Renal cortical epithelial cell (primary cell): ENCODE data around the gene DHRS1. TPM values are rescaled to one million over a fixed set of nuclear protein-coding genes. Genes with fewer than 3 reads are reported as not detected.
A peak's percentile ranks its signal among the peaks of the same experiment; 100 is the strongest.

Experiments used
- DNase-seq: peaks from one replicate; pipeline ENCODE4 v3.0.0-alpha.2; 2011; ENCODE audit warnings: low read depth
- total RNA-seq: library from RNA; depleted of rRNA; stranded (reverse); fragments of >200 nt; gene quantifications from 2 replicates; pipeline ENCODE4 v1.2.3, GENCODE V29; 2014

The DHRS1 gene
- total RNA-seq, 1 donor from 2014 or later = 18.3 TPM

DNA sequence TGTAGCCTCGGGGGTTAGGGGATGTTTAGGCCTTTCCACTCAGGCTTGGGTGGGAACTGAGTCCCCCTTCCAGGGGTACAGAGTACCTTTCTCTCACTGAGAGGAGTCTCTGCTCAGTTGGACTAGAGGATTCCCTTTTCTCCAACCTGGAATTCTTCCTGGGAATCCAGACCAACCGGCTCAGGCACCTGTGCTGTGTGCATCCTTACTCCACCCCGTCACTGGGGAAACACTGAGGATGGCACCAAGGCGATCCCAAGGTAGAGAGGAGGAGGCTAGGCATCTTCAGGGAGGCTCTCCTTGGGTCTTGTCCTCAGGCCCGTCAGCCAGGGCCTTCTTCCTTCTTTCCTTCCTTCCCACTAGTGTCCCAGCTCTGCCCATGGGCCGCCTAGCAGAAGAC, 35.7 kb downstream of the DHRS1 start:
- no peak for DNase-seq

DNA sequence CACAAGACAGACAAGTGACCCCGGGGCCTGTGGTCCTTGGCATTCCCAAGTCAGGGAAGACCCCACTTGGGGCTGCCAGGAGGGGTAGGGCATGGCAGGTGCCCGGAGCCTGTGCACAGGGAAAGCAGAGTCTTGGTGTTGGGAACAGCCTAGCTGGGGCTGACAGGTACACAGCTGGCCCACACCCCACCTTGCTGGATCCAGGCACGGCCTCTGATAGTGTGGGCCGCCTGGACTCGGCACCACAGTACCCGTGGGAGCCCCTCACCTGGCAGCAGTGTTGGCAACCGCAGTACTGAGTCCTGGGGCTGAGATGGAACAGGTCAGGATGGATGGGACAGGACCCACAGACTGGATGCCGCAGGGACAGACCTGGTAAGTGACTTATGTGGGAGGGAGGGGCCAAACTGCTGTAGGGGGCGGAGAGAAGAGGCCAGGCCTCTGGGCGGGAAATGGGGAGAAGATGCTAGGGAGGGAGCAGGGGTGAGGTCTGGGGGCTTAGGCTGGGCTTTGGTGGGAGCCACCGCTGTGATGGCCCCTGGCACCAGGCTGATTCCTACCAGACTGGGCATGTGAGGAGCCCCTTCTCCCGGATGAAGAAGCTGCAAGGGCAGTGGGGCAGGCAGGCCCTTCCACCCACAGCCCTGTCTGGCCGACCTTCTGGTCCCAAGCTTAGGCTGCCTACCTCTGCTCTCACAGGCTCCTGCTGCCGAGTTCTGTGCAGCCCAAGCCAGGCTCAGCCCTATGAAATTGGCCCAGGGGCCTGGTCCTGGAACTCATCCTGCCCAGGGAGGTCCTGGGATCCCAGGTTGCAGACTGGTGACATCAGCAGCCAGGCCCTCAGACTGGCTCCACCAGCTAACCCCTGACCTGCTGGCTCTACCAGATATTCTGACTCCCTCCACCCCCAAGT, 36.5 kb downstream of the DHRS1 start, which contains the start of gene TGM1:
Gene TGM1 (minus strand): TSS at position 357 of the 913 bp plus-strand sequence. CDS start 825 bp downstream, outside the sequence.
- no peak for DNase-seq

DNA sequence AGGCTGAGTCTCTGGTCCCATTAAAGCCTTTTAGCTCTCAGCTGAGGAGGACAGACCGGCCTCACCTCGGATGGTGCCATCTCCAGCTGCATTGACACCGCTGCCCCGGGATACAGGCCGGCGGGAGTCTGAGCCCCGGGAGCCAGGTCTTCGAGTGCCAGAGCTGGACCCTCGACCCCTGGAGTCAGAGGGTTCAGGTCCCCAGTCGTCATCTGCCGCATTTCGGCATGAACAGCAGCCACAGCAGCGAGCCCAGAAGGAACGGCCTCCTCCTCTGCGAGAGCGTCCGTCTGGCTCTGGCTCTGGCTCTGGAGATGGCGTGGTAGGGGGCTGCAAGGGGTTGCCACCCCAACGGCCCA, 37.6 kb downstream of the DHRS1 start:
- no peak for DNase-seq

DNA sequence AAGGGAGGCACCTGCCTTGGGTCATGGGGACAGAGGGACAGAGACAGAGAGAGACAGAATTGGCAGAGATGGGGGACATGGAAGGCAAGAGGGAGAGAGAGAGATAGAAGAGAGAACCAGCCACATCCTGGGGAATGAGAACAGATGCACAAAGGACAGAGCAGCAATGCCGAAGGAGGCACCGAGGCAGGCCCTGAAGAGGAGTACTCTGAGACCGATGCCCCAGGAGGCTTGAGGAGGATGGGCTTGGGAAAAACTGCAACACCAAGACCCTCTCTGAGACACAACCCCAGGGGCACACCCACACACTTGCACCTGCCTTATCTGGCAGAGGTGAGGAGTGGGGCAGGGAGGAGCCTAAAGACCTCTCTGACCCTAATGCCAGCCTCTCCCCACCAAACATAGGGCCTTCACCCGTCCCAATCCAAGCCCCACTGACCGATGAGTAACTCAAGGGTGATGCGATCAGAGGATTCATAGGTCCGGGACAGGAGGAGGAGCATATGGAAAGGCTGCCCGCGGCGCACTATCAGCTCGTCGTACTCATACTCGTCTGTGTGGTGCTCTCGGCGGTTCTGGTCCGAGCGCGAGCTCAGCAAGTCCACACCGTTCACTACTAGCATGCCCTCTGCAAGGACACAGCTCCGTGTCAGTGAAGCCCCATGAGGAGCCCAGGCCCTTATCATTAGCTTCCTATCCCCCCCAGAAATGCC, 38.2 kb downstream of the DHRS1 start:
- DNase-seq = no peak

DNA sequence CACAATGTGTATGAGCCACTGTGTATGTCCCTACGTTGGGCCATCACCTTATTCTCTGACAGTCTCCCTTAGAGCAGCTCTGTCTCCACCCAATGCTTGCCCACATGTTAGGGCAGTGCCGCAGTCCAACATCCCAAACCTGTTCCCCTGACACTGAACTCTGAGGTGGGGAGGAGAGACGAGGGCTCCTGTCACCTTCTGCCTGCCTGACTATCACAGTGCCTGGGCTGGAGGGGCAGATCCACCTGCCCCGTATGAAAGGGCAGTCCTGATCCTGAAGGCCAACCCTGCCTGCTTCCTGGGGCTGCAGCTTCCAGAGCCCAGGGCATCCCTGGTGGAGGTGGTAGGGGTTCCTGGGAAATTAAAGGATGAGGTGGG, 38.8 kb downstream of the DHRS1 start:
- DNase-seq = no peak

DNA sequence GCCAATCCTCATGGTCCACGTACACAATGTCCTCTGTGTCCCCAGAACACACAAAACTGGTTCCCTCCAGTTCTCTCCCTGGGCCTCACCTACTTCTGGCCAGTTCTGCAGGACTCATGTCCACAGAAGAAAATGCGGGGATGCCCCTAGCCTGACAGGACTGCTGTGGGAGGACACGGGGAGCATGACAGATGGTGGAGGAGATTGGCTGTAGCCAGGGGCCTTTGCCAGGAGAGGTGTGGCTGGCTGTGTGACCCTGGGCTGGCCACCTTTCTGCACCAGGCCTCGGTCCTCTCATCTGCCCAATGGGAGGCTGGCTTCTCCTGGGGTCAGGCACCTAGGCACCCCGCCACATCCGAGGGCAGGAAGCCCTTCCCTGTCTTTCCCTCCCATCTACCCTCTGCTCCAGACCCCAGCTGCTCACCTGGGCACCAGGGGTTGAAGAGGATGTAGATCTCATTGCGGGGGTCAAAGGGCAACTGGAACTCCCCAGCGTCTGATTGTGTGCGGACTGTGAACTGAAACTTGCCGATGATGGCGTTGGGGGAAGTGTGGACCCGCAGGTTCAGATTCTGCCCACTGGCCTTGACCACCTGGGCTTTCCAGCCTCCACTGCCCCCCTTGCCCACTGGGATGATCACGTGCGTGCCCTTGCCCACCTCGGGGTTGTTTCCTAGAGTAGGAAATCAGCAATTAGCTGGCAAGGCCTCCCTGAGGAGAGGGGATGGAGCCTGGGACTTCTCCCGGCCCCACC, 39.4 kb downstream of the DHRS1 start:
- no peak for DNase-seq

DNA sequence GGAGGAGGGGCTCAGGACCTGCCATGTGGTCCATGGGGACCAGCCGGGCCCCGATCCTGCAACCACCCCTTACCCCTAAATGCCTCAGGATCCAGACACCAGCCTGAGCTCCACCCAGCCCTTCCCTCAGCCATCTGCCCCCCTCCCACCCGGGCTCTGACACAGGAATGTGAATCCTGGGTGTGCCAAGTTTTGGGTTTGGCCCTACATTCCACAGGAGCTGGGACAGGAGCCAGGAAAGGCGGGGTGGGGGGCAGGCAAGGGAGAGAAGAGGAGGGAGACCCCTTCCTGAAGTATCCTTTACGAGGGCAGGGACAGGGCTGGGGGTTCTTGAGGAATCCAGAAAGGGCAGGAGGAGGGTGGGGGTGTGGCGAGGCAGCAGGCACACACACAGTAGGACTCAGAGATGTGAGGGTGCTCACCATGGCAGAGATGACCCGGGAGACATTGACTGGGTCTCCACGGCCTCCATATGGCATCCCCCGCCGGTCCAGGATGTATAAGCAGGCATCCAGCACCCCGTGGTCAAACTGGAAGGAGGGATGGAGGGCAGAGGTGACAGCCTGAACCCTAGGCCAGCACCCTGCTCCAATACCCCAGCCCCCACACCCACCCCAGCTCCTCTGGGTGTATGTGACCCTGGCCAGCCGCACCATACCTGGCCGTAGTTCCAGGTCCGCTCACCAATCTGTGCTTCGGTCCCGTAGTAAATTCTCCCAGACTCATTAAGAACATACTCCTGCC, 40.1 kb downstream of the DHRS1 start:
- no peak for DNase-seq

DNA sequence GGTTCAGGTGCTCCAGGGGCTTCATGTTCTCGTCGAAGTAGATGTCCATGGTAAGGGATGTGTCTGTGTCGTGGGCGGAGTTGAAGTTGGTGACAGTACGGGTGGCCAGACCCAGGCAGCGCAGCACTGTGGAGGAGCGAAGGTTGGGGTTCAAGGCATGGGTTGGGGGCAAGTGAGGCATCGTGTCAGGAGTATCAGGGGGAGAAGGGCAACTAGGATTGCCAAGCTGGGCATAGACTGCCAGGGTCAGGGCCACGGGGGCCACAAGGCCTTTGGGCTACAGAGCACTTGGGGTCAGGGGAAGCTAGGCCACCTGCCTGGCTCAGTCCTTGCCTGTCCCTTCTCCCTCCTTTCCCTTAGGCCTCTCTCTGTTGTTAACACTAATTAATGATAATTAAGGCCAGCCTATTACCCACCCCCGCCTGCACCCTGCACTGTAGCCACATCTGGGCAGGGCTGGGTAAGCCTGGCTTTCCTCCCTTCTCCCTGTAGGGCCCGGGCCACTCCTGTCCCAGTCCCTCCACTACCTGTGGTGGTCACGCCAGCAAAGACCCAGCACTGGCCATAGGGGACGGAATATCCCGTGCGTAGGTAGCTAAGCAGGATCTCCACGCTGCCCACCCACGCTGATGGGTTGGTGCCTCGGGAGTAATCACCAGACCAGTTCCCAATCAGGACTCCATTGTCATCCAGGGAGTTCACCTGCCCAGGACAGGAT, 40.9 kb downstream of the DHRS1 start:
- DNase-seq = no peak

DNA sequence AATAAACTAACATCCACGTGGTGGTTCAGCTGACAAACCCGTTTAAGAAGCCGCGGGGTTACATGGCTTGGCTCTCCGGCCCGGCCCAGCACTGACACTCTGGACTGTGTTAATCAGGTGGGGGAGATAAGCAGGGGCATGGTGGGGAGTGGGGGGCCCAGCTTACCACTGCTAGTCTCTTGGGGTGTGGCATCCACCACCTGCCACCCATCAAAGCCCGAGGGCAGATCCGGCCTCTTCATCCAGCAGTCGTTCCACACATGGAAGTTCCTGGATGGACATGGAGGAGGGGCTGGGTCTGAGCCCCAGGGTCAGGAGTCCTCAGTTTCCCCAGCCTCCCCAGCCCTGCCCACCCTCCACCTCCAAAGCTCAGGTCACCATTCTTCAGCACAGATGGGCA, 41.5 kb downstream of the DHRS1 start:
- DNase-seq = no peak

DNA sequence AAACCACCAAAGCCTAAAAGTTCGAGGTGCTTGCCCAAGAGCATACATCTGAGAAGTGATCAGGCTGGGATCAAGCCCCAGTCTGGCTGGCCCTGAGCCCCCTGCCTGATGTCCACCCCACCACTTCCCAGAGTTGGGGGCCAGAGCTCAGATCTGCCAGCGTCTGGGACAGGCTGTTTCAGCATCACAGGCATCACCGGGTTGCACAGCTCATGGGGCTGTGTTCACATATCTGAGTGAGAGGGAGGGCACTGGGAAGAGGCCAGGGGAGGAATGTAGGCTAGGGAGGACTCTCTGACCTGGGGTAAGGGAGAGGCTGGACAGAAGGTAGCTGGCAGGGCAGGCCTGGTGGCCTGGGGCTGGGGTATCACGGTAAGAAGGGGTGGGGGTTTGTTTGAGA, 42.6 kb downstream of the DHRS1 start:
- DNase-seq = no peak

DNA sequence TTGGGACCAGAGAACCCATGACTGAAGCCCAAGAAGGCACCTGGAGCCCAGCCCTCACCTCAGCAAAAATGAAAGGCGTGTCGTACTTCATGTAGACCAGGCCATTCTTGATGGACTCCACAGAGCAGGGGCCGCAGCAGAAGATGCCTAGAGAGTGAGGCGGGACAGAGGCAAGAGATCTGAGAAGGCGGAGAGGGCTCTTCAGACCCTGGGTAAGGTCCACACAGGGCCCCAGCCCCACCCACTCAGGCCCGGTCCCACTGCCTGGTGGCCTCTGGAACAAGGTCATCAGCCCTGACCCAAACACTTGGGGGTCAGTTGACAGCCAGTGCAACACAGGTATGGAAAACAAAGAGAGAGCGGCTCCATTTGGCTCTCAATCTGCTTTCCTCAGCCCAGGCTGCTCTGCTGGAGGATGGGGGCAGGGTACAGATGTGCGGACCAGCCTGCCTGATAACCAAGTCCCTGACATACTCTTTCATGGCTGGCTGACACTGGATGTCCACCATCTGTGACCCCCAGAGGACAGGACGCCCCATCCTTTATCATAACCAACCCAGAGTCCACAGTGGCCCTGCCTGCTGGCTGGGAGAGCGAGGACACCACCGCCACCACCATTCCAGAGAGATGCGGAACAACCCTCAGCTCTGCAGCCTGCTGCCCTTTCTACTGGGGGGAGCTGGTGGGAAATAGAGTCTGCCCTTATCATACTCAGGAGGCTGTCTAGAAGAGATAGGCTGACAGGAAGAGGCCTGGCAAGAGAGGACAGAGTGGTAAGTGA, 43.5 kb downstream of the DHRS1 start:
- DNase-seq = no peak

DNA sequence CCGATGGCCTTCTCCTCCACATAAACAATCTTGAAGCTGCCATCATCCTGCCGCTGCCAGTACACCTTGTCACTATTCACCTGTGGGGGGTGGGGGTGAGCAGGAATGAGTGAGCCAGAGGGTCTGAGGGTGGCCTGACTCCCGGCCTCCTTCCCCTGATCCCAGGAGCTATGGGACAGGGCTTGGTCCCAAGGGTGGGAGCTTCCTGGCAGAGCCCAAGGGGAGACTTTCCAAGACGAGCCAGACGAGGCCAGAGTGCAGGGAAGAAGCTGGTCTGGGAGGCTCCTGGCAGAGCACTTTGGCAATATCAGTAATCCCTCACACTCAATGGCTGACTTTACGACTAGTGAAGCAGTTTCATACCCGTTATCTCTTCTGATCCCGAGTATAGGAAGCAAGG, 44.1 kb downstream of the DHRS1 start:
- no peak for DNase-seq

DNA sequence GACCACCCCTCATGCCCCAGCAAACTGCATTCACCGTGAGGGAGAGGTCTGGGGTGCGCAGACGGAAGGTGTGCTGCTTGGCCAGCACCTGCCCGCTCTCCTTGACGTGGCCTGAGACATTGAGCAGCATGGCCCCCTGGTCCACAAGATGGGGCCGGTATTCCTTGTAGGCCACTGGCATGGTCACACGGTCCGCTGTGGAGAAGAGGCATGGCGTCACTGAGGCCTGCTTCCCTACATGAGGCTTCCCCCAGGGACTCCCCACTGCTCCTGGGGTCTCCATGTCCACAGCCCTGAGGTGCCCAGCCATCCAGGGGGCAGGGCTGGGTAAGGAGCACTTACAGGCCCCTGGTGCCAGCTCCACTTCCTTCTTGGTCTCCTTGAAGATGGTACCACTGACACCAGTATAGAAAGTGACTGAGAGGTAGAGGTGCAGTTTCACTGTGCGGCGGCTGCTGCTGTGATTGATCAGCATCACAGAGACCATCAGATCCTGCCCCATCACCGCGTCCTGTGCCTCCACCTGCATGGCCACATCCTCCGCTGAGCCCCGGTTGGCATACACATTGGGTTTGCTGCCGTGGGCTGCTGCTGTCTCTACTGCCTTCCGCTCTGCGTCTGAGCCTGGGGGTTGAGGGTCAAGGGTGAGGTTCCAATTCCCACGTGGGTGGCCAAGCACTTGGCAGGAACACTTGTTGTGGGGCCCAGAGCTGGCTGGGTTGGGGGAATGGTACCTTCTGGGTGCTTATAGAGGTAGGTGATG, 44.8 kb downstream of the DHRS1 start:
- no peak for DNase-seq

DNA sequence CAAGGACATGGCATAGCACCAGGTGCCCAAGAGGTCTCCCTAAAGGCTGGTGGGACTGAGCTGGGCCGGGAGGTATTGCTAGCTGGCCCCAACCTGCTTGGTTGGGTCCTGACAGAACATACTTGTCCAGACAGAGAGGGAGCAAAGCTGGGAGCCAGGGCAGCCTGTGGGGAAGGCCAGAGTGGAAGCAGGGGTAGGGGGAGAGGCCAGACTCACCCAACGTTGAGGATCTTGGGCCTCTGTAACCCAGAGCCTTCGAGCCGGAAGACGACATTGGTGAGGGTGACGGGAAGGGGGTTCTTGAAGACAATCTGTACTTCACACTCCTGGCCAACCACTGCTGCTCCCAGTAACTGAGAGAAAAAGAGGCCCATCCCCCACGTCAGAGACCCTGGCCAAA, 45.6 kb downstream of the DHRS1 start:
- no peak for DNase-seq

DNA sequence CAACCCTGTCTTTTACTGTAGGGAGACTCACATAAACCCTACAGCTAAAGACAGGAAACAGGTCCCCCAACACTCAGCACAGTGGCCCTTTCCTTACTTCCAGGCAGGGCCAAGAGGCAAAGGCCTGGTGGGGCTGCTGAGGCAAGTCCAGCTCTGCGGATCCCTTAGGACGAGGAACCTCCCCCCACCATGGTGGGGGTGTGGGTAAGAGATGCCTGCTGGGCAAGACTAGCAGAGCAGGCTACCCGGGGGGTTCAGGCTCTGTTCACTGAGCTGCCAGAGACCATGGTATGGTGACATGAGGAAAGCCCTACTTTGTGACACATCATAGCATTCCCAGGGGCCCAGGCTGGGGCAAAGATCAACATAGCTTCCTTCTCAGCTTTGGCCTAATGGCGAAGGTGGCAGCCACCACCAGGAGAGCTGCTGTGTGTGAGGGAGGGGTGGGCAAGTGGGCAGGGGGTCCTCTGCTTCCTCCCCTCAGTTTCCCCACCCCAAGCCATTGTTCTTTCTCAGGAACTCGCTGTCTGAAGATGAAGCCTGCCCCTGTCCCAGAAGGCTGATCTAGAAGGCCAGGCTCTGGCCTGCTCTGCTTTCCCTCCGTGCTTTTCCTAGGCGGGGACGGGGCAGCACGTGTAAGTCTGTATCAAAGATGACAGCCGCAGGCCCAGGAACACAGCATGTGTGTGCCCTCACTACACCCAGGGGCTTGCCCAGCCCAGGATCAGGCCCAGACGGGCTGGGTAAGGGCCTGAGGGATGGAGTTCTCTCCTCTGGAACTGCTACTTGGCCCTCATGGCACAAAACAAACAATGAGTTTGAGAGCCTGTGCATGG, 47.1 kb downstream of the DHRS1 start:
- no peak for DNase-seq

DNA sequence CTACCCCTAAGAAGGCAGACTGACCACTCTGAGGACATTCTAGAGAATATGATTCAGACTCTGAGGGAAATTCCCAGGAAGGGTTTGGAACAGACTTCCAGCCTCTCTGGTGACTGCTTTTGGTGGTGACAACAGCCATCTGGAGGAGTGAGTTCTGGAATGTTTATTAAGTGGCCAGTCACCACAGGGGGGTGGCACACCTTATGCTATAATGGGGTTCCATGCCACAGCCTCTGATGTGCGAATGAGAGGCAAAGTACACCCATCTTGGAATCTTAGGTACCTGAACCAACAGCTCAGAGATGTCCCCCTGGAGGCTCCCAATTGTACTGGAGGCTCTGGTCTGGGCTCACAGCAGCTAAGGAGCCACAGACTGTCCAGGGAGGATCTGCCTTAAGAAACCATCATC, 47.7 kb downstream of the DHRS1 start:
- peak; percentile 53 for DNase-seq

DNA sequence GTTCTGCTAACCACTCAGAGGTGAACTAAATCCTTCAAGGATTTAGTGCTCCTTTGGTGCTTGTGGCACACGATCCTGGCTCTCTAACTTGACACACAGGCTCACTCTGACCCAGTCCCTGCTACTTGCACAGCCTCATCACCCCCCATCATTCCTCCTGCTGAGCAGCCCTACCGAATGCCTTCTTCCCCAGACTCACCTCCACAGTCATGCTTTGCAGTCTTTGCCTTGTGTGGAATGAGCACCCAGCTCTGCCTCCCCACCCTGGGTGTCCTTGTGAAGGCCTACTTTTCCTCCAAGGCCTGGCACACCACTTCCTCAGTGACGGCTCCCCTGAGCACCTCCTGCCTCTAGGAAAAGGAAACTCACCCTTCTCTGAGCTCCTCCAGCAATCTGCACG, 49.2 kb downstream of the DHRS1 start:
- DNase-seq = no peak

DNA sequence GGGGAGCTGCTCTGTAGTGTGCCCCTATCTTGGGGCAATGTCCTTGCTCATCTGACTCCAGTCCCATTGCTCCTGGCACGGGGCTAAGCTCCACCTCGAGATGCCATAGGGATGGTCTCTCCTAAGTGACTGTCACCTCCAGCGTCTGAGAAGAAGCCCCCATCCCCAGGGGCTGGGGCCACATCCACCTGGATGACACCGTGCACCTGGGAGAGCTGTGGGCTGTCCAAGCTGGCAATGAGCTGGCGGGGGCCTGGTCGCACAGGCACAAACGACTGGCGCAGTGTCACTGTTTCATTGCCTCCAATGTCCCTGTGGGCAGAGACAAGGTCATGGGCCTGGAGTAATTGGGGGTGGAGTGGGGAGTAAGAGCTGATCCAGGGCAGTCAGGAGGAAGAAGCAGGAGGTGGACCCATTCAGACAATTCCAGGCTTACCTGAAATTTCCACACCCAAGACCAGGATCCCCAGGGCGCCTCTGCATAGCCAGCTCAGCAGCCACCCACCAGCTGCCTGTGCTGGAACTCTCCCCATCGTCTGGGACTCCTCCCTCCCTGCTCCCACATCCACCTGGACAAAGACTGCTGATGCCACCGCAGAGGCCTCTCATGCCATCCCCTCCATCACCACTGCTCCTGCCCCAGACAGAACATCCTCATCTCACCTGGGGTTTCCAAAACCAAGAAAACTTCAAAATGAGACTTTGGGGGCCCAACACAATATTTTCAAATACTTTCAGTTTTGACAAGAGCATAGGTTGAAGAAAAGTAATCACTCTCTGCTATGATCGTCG, 50.2 kb downstream of the DHRS1 start:
- no peak for DNase-seq
